ENCODE data around the gene TSEN54. TPM values are rescaled to one million over a fixed set of nuclear protein-coding genes. Genes with fewer than 3 reads are reported as not detected.

TSEN54 gene
- total RNA-seq, 2 experiments from 2014 or later = 73.3 to 78.7 TPM

- Mint-ChIP-seq H3K27ac (no peak overlapping the region), H3K27me3 (no peaks in the 10 kb centered on the region), H3K9me3 (no peaks in the 10 kb centered on the region), H3K36me3 (ENCODE audit: low read depth) (peaks cover 27% of the 10 kb centered on the region), H3K4me1 (ENCODE audit: low read depth) (peaks cover 26% of the 10 kb centered on the region), H3K4me3 (no peak overlapping the region)
- no peak for TF ChIP-seq CTCF (IDR thresholded peaks at IDR 0.05)
- CTCF ChIA-PET = no interaction called here
- peaks cover 17% of the 10 kb centered on the region for H3K36me3 ChIP-seq (ENCODE audit: insufficient read depth, low read length)
- intact Hi-C loops (cut with DNase I, micrococcal nuclease) = no loop called here
- H3K27ac ChIP-seq (ENCODE audit: low read depth in 1 of 2, low read length in 2 of 2) = no peak overlapping the region
- H3K4me3 ChIP-seq (ENCODE audit: low read length) = no peak overlapping the region
- peak in 1 of 14 experiments; percentile 7 for DNase-seq
- no peak for ATAC-seq (ENCODE audit: poor library complexity)
- H3K9me3 ChIP-seq (ENCODE audit: control insufficient read depth in 1 of 2, insufficient read depth in 1 of 2, low read length in 2 of 2) = no peaks in the 10 kb centered on the region
- POLR2A ChIA-PET = interaction anchor here (3.1 kb wide), 1 partner anchor 31 kb away, joined by 23 read pairs; the partner anchor contains the start of gene TSEN54
- peaks cover 30% of the 10 kb centered on the region for H3K4me1 ChIP-seq (ENCODE audit: insufficient read depth, low read length)
- H3K27me3 ChIP-seq (ENCODE audit: control insufficient read depth in 1 of 2, insufficient read depth in 2 of 2, low read length in 2 of 2) = no peaks in the 10 kb centered on the region
These were observed 30.6 kb upstream of the TSEN54 start for GRCh38 chr17:75485688-75486087.

DNA sequence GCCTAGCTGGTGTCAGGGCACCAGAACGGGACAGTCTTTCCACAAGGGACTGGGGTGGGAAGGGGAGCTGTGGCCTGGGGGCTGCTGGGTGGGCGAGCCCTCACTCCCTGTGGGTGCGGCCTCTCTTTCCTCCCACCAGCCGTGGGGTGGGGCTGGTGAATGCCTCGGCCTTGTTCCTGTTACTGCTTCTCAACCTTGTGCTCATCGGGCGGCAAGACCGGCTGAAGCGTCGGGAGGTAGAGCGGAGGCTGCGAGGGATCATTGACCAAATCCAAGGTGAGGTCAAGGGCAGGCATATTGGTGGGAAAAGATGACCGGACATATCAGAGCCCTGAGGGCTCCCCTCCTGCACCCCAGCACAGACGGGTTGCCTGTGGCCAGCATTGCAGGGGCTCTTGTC is 30.2 kb upstream of the TSEN54 start:
- CTCF ChIA-PET = no interaction called here
- Mint-ChIP-seq H3K4me3 (peak overlapping the region; percentile 58), H3K4me1 (ENCODE audit: low read depth) (peaks cover 26% of the 10 kb centered on the region), H3K27ac (peak overlapping the region; percentile 95), H3K9me3 (no peaks in the 10 kb centered on the region), H3K36me3 (ENCODE audit: low read depth) (peaks cover 30% of the 10 kb centered on the region), H3K27me3 (no peaks in the 10 kb centered on the region)
- ATAC-seq (ENCODE audit: poor library complexity) (no peak), DNase-seq (peak in 1 of 14 experiments; percentile 9)
- no peak overlapping the region for H3K27ac ChIP-seq (ENCODE audit: low read depth in 1 of 2, low read length in 2 of 2)
- H3K4me1 ChIP-seq (ENCODE audit: insufficient read depth, low read length) = peaks cover 30% of the 10 kb centered on the region
- POLR2A ChIA-PET = interaction anchor here (3.1 kb wide), 1 partner anchor 30 kb away, joined by 23 read pairs; the partner anchor contains the start of gene TSEN54
- H3K36me3 ChIP-seq (ENCODE audit: insufficient read depth, low read length) = peaks cover 19% of the 10 kb centered on the region
- intact Hi-C loops (cut with DNase I, micrococcal nuclease) = no loop called here
- no peaks in the 10 kb centered on the region for H3K27me3 ChIP-seq (ENCODE audit: control insufficient read depth in 1 of 2, insufficient read depth in 2 of 2, low read length in 2 of 2)
- H3K4me3 ChIP-seq (ENCODE audit: low read length) = no peak overlapping the region
- no peaks in the 10 kb centered on the region for H3K9me3 ChIP-seq (ENCODE audit: control insufficient read depth in 1 of 2, insufficient read depth in 1 of 2, low read length in 2 of 2)
- TF ChIP-seq CTCF (IDR thresholded peaks at IDR 0.05) = no peak

GRCh38 chr17:75486951-75487350 is 29.4 kb upstream of the TSEN54 start:
- ATAC-seq (ENCODE audit: poor library complexity) = no peak
- ChIA-PET POLR2A (interaction anchor here (0.6 to 3.1 kb wide), 7 partner anchors 12 to 293 kb away, joined by 3 to 32 read pairs (median 4); partner anchors contain the start of genes LLGL2, SLC25A19, TMEM94 and TSEN54), CTCF (no interaction called here)
- no peak for DNase-seq
- Histone ChIP-seq H3K4me3 (ENCODE audit: low read length) (peak overlapping the region; percentile 20), H3K9me3 (ENCODE audit: control insufficient read depth in 1 of 2, insufficient read depth in 1 of 2, low read length in 2 of 2) (no peaks in the 10 kb centered on the region), H3K36me3 (ENCODE audit: insufficient read depth, low read length) (peaks cover 23% of the 10 kb centered on the region), H3K4me1 (ENCODE audit: insufficient read depth, low read length) (peaks cover 30% of the 10 kb centered on the region), H3K27ac (ENCODE audit: low read depth in 1 of 2, low read length in 2 of 2) (peak overlapping the region; percentile 55 to 65), H3K27me3 (ENCODE audit: control insufficient read depth in 1 of 2, insufficient read depth in 2 of 2, low read length in 2 of 2) (no peaks in the 10 kb centered on the region)
- no peak for TF ChIP-seq CTCF (IDR thresholded peaks at IDR 0.05)
- H3K9me3 Mint-ChIP-seq = no peaks in the 10 kb centered on the region
- intact Hi-C loops (cut with DNase I, micrococcal nuclease) = no loop called here
- H3K4me3 Mint-ChIP-seq = peak overlapping the region; percentile 76
- H3K4me1 Mint-ChIP-seq (ENCODE audit: low read depth) = peaks cover 26% of the 10 kb centered on the region
- no peaks in the 10 kb centered on the region for H3K27me3 Mint-ChIP-seq
- H3K36me3 Mint-ChIP-seq (ENCODE audit: low read depth) = peaks cover 37% of the 10 kb centered on the region
- H3K27ac Mint-ChIP-seq = peak overlapping the region; percentile 95

All from CD4-positive, alpha-beta T cell (primary cell).